ENCODE data around the gene OR5AC2.

The OR5AC2 gene

GRCh38 chr3:98136631-98137030 is 49.7 kb downstream of the OR5AC2 start:
- TF ChIP-seq, protein P1, sequence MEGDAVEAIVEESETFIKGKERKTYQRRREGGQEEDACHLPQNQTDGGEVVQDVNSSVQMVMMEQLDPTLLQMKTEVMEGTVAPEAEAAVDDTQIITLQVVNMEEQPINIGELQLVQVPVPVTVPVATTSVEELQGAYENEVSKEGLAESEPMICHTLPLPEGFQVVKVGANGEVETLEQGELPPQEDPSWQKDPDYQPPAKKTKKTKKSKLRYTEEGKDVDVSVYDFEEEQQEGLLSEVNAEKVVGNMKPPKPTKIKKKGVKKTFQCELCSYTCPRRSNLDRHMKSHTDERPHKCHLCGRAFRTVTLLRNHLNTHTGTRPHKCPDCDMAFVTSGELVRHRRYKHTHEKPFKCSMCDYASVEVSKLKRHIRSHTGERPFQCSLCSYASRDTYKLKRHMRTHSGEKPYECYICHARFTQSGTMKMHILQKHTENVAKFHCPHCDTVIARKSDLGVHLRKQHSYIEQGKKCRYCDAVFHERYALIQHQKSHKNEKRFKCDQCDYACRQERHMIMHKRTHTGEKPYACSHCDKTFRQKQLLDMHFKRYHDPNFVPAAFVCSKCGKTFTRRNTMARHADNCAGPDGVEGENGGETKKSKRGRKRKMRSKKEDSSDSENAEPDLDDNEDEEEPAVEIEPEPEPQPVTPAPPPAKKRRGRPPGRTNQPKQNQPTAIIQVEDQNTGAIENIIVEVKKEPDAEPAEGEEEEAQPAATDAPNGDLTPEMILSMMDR (IDR thresholded peaks at IDR 0.05; ENCODE audit: insufficient read depth, low read depth, low read length, missing control alignments), result no peak
- H3K4me3 ChIP-seq (ENCODE audit: low read length), result no peak overlapping the region
- no peak for DNase-seq (ENCODE audit: low read depth)
